ENCODE results near the gene MRPL58. TPM values are rescaled to one million over a fixed set of nuclear protein-coding genes. Genes with fewer than 3 reads are reported as not detected.
"Not testable (repeated sequence)": the region's sequence is repeated elsewhere in the genome, so short reads cannot be mapped to it uniquely, and the experiment has no call there.

Gene MRPL58
- total and polyA plus RNA-seq, 4 donors: 16.6 to 31.2 (median 21.3) TPM

DNA sequence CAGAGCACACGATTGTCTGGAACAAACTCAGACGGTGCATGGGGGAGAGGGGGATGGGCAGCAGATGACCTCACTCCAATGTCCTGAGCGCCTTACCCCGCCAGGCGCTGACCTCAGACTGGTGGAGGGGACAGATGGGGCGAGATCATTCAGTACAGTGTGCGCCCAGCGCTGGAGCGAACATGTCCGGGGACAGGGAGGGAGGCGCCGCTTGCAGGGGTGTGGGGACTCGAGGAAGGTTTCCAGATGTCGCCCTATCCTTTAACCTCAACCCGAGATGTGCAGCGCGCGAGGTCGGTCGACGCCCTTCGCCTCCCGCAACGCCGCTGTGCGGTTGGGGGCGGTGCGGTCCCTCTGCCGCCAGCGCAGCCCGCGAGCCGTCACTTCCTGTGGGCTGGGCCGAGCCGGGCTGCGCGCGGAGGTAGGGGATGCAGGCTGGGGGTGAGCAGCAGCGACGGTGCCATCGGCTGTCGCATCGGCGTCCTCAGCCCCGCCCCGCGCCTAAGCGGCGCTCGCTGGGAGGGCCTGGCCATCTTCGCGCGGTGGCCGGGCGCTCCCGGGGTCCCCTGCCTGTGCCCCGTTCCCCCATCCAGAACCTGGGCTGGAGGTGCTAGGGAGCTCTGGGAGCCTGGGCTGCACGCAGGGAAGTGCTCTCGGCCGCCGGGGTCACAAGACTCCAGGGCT, 30.3 kb upstream of the MRPL58 start:
- Histone ChIP-seq H3K9me3 (ENCODE audit: control insufficient read depth, low read length) (no peaks in the 10 kb centered on the region), H3K36me3 (ENCODE audit: control insufficient read depth in 1 of 2, insufficient read depth in 2 of 2, low read length in 1 of 2) (no peaks in the 10 kb centered on the region), H3K27me3 (ENCODE audit: control insufficient read depth in 1 of 2, insufficient read depth in 2 of 2, low read length in 1 of 2) (no peaks in the 10 kb centered on the region), H3K4me1 (ENCODE audit: control insufficient read depth in 1 of 2, insufficient read depth in 2 of 2, low read length in 2 of 2) (no peaks in the 10 kb centered on the region), H3K27ac (ENCODE audit: low read depth in 1 of 2, low read length in 2 of 2) (peak overlapping the region; percentile 31 to 59), H3K4me3 (ENCODE audit: low read length in 2 of 2) (peak overlapping the region; percentile 5 to 40)
- DNase-seq: peak; percentile 83 to 92
- peak; percentile 92 for ATAC-seq (ENCODE audit: low FRiP score)
- intact Hi-C loops (cut with DNase I): no loop called here
- 0 to 1% methylated on average over 50 to 61 of the region's 61 CpGs for WGBS, 2 donors

DNA sequence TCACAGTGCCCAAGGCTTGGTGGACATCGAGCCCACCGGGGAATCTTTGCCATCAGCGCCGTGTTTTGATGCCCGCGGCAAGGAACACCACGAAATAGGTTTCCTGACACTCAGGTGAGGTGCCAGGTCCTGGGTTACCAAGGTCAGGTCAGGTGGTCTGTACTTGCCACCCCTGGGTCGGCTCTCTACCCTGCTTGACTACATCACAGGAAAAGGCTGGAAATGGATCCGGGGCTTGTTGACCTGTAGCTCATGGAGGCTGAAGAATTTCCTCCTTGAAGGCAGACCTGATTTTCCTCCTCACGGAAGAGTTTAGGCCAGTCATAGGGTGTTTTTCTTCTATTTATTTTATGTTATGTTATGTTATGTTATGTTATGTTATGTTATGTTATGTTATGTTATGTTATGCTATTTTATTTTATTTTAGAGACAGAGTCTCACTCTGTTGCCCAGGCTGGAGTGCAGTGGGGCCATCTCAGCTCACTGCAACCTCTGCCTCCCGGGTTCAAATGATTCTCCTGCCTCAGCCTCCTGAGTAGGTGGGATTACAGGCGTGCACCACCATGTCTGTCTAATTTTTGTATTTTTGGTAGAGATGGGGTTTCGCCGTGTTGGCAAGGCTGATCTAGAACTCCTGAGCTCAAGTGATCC, 29.7 kb upstream of the MRPL58 start:
- peak overlapping the region; percentile 31 to 59 for H3K27ac ChIP-seq (ENCODE audit: low read depth in 1 of 2, low read length in 2 of 2)
- H3K4me1 ChIP-seq (ENCODE audit: control insufficient read depth in 1 of 2, insufficient read depth in 2 of 2, low read length in 2 of 2); ATAC-seq (ENCODE audit: low FRiP score); DNase-seq; H3K36me3 ChIP-seq (ENCODE audit: control insufficient read depth in 1 of 2, insufficient read depth in 2 of 2, low read length in 1 of 2); H3K27me3 ChIP-seq (ENCODE audit: control insufficient read depth in 1 of 2, insufficient read depth in 2 of 2, low read length in 1 of 2); intact Hi-C loops (cut with DNase I); H3K9me3 ChIP-seq (ENCODE audit: control insufficient read depth, low read length): not testable (repeated sequence)
- peak overlapping the region; percentile 5 to 40 for H3K4me3 ChIP-seq (ENCODE audit: low read length in 2 of 2)
- WGBS, 2 donors: 27 to 37% methylated on average over 14 of the region's 14 CpGs

DNA sequence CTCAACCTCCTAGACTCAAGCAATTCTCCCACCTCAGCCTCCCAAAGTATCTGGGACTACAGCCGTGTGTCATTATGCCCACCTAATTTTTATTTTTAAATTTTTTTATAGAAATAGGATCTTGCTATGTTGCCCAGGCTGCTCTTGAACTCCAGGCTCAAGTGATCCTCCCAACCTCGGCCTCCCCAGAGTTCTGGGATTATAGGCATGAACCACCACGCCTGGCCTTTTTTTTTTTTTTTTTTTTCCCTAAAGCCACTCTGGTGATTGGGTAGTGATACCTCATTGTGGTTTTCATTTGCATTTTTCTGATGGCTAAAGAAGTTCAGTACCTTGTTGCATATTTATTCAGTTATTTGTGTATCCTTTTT, 26.3 kb upstream of the MRPL58 start:
- intact Hi-C loops (cut with DNase I): loop anchor here in 1 of 2 donors (5.0 kb wide), 1 partner anchor 46 kb away; no protein-coding TSS in a partner anchor
- Histone ChIP-seq H3K27me3 (ENCODE audit: control insufficient read depth in 1 of 2, insufficient read depth in 2 of 2, low read length in 1 of 2) (no peaks in the 10 kb centered on the region), H3K9me3 (ENCODE audit: control insufficient read depth, low read length) (no peaks in the 10 kb centered on the region), H3K36me3 (ENCODE audit: control insufficient read depth in 1 of 2, insufficient read depth in 2 of 2, low read length in 1 of 2) (no peaks in the 10 kb centered on the region), H3K4me3 (ENCODE audit: low read length in 2 of 2) (no peak overlapping the region), H3K27ac (ENCODE audit: low read depth in 1 of 2, low read length in 2 of 2) (no peak overlapping the region), H3K4me1 (ENCODE audit: control insufficient read depth in 1 of 2, insufficient read depth in 2 of 2, low read length in 2 of 2) (no peaks in the 10 kb centered on the region)
- DNase-seq (no peak), ATAC-seq (ENCODE audit: low FRiP score) (no peak)
- WGBS, 2 donors: 90 to 97% methylated on average over 3 of the region's 3 CpGs

DNA sequence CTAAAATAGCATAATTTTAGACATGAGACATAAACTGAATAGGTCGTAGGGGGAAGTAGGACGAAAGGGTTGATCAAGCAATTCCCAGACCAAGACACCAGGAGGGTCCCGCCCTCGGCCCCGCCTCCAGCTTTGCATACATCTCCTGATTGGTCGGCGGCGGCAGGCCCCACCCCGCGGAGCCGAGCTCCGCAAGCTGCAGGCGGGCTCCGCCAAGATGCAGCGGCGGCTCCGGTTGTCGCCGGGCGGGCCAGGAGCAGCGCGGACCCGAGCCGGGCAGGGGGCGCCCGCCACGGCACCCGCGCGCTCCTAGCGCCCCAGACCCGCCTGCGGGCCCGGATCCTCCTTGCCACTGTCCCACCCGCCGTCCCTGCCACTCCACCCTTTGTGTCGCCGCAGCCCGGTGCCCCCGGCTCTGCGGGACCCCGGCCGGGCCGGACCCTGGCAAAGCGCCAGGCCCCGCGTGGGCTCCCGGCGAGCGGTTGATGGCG, 25.0 kb upstream of the MRPL58 start, which contains the start of gene CDR2L:
TSS of gene CDR2L (plus strand) at position 215 of the 491 bp plus-strand sequence. CDS start 412 bp downstream, outside the sequence.
- 0% methylated on average over 44 to 51 of the region's 51 CpGs for WGBS, 2 donors
- DNase-seq (peak; percentile 98 to 99), ATAC-seq (ENCODE audit: low FRiP score) (peak; percentile 93)
- Histone ChIP-seq H3K27me3 (ENCODE audit: control insufficient read depth in 1 of 2, insufficient read depth in 2 of 2, low read length in 1 of 2) (no peaks in the 10 kb centered on the region), H3K4me3 (ENCODE audit: low read length in 2 of 2) (peak within 1 kb of the TSS; percentile 58 to 80), H3K4me1 (ENCODE audit: control insufficient read depth in 1 of 2, insufficient read depth in 2 of 2, low read length in 2 of 2) (no peaks in the 10 kb centered on the region), H3K9me3 (ENCODE audit: control insufficient read depth, low read length) (no peaks in the 10 kb centered on the region), H3K36me3 (ENCODE audit: control insufficient read depth in 1 of 2, insufficient read depth in 2 of 2, low read length in 1 of 2) (no peaks in the 10 kb centered on the region), H3K27ac (ENCODE audit: low read depth in 1 of 2, low read length in 2 of 2) (peak within 1 kb of the TSS; percentile 76 to 89)
- intact Hi-C loops (cut with DNase I): loop anchor here in 1 of 2 donors (5.0 kb wide), 1 partner anchor 45 kb away; no protein-coding TSS in a partner anchor

DNA sequence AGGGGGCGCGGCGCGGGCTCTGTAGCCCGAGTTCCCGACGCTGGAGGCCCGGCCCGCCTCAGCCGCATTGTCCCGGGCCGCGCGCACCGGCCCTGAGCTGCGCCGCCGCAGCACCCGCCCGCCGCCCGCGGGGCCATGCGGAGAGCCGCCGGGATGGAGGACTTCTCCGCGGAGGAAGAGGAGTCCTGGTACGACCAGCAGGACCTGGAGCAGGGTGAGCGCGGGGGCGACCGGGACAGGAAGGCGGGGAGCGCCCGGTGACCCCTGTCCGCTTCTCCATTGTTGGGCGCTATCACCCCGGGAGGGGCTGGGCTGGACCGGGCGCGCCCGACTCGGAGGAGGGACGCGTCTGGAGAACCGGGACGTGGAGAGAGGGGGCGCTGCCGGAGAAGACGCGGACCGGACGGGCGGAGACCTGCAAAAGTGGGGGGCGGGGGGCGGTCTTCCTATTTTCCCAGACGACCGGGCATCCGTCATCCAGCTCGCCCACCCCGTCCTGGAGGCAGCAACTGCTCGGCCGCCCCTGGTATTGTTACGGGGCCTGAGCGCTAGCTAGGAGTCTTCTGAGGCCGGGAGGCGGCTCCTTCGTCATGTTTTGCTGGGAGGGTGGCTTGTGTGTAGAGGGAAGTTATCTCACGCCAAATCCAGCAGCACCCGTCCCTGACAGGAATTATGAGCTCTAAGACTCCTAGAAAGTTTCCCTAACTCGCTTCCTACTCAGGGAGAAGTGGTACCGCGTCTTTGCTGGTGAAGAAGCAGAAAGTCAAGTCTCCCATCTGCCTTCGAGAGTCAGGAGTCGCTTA, 24.4 kb upstream of the MRPL58 start:
- Histone ChIP-seq H3K36me3 (ENCODE audit: control insufficient read depth in 1 of 2, insufficient read depth in 2 of 2, low read length in 1 of 2) (no peaks in the 10 kb centered on the region), H3K4me3 (ENCODE audit: low read length in 2 of 2) (peak overlapping the region; percentile 58 to 80), H3K9me3 (ENCODE audit: control insufficient read depth, low read length) (no peaks in the 10 kb centered on the region), H3K4me1 (ENCODE audit: control insufficient read depth in 1 of 2, insufficient read depth in 2 of 2, low read length in 2 of 2) (no peaks in the 10 kb centered on the region), H3K27me3 (ENCODE audit: control insufficient read depth in 1 of 2, insufficient read depth in 2 of 2, low read length in 1 of 2) (no peaks in the 10 kb centered on the region), H3K27ac (ENCODE audit: low read depth in 1 of 2, low read length in 2 of 2) (peak overlapping the region; percentile 76 to 89)
- 0 to 1% methylated on average over 59 to 76 of the region's 76 CpGs for WGBS, 2 donors
- intact Hi-C loops (cut with DNase I): loop anchor here (2.0 to 5.0 kb wide), 3 partner anchors 23 to 45 kb away; no protein-coding TSS in a partner anchor
- peak; percentile 92 to 95 for DNase-seq
- peak; percentile 92 for ATAC-seq (ENCODE audit: low FRiP score)

DNA sequence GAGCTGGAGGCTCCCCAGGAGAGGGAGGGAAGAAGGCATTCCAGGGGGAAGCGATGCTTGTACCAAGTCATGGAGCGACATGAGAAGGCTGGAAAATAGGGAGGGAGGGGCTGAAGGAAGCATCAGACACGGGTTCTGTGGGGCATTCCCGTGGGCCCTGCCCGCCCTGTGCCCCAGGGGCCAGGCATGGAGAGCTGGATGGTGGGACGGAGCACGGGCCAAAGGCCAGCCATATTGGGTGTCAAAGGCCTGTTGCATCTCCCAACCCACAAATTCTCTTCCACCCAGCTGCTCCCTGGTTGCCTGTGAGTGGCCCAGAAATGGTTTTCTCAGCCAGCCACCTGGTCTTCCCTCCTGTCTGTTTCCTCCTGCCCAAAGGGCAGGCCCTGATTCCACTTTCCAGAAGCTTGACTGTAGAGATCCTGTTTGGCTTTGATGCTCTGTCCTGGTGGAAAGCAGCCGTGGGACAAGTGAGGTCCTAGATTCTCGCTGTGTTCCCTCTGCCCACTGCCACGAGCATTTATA, 21.8 kb upstream of the MRPL58 start:
- H3K27ac ChIP-seq (ENCODE audit: low read depth in 1 of 2, low read length in 2 of 2): no peak overlapping the region
- intact Hi-C loops (cut with DNase I): no loop called here
- no peak overlapping the region for H3K4me3 ChIP-seq (ENCODE audit: low read length in 2 of 2)
- no peak for ATAC-seq (ENCODE audit: low FRiP score)
- H3K9me3 ChIP-seq (ENCODE audit: control insufficient read depth, low read length): no peaks in the 10 kb centered on the region
- no peaks in the 10 kb centered on the region for H3K36me3 ChIP-seq (ENCODE audit: control insufficient read depth in 1 of 2, insufficient read depth in 2 of 2, low read length in 1 of 2)
- WGBS, 2 donors: 93 to 94% methylated on average over 10 of the region's 10 CpGs
- no peaks in the 10 kb centered on the region for H3K4me1 ChIP-seq (ENCODE audit: control insufficient read depth in 1 of 2, insufficient read depth in 2 of 2, low read length in 2 of 2)
- DNase-seq: no peak
- H3K27me3 ChIP-seq (ENCODE audit: control insufficient read depth in 1 of 2, insufficient read depth in 2 of 2, low read length in 1 of 2): no peaks in the 10 kb centered on the region

DNA sequence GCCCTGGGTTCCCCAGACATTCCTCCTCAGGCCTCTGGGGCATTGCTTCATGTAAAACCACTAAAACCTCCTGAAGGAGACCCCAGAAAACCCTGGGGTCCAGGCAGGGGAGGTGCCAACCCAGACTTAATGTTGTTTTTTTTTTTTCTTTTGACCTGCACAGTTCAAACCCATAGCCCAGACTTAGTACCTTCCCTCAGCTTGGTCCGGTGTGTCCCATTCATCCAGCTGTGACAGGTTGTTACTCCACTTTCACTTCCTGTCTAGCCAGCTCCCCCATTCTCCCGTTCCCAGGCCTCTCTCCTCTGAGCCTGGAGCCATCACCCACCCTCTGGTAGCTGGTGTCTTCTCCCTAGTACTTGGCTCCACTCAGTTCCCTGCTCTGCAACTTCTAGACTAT, 20.2 kb upstream of the MRPL58 start:
- H3K27ac ChIP-seq (ENCODE audit: low read depth in 1 of 2, low read length in 2 of 2): no peak overlapping the region
- WGBS, 2 donors: 80 to 85% methylated on average over 2 of the region's 2 CpGs
- H3K36me3 ChIP-seq (ENCODE audit: control insufficient read depth in 1 of 2, insufficient read depth in 2 of 2, low read length in 1 of 2): no peaks in the 10 kb centered on the region
- no peaks in the 10 kb centered on the region for H3K9me3 ChIP-seq (ENCODE audit: control insufficient read depth, low read length)
- no peak overlapping the region for H3K4me3 ChIP-seq (ENCODE audit: low read length in 2 of 2)
- no peaks in the 10 kb centered on the region for H3K27me3 ChIP-seq (ENCODE audit: control insufficient read depth in 1 of 2, insufficient read depth in 2 of 2, low read length in 1 of 2)
- no peaks in the 10 kb centered on the region for H3K4me1 ChIP-seq (ENCODE audit: control insufficient read depth in 1 of 2, insufficient read depth in 2 of 2, low read length in 2 of 2)
- intact Hi-C loops (cut with DNase I): no loop called here
- ATAC-seq (ENCODE audit: low FRiP score) (no peak), DNase-seq (no peak)

DNA sequence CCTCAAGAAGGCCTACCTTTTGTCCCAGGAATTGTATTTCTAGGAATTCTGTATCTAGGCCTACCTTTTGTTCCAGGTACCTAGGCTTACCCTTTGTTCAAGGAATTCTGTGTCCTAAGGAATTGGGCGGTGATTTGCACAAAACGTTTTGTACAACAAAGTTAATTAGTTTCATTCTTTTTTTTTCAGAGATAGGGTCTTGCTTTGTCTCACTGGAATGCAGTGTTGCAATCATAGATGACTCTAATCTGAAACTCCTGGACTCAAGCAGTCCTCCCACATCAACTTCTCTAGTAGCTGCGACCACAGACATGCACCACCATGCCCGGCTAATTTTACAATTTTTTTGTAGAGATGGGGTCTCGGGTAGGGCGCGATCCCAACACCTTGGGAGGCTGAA, 18.0 kb upstream of the MRPL58 start:
- Histone ChIP-seq H3K4me3 (ENCODE audit: low read length in 2 of 2) (no peak overlapping the region), H3K9me3 (ENCODE audit: control insufficient read depth, low read length) (no peaks in the 10 kb centered on the region), H3K36me3 (ENCODE audit: control insufficient read depth in 1 of 2, insufficient read depth in 2 of 2, low read length in 1 of 2) (peaks cover 0 to under 1% of the 10 kb centered on the region in 2 donors), H3K27me3 (ENCODE audit: control insufficient read depth in 1 of 2, insufficient read depth in 2 of 2, low read length in 1 of 2) (no peaks in the 10 kb centered on the region), H3K27ac (ENCODE audit: low read depth in 1 of 2, low read length in 2 of 2) (no peak overlapping the region), H3K4me1 (ENCODE audit: control insufficient read depth in 1 of 2, insufficient read depth in 2 of 2, low read length in 2 of 2) (no peaks in the 10 kb centered on the region)
- intact Hi-C loops (cut with DNase I): no loop called here
- no peak for DNase-seq
- WGBS, 2 donors: 90 to 93% methylated on average over 7 of the region's 7 CpGs
- ATAC-seq (ENCODE audit: low FRiP score): no peak
